Small intestine (tissue), 7 donors: Measurements from ENCODE around the gene COL23A1. TPM values are rescaled to one million over a fixed set of nuclear protein-coding genes. Genes with fewer than 3 reads are reported as not detected.

ENCODE experiments used
- DNase-seq, 2 donors: peaks; one replicate each; pipeline versions ENCODE4 v3.0.0 to v3.0.0-alpha.2; 2013
- FAIRE-seq: peaks from 2 replicates; lab custom pipeline; 2012; peaks lifted over from hg19 to GRCh38; lab: Jason Lieb, UNC
- H3K27ac ChIP-seq, 3 donors: one replicate each; pipeline ENCODE4 v1.5.1; 2013; ENCODE audit warnings: low read length in 2 of 3, mild to moderate bottlenecking in 2 of 3, control low read depth in 1 of 3, inconsistent platforms in 1 of 3, low read depth in 1 of 3, moderate library complexity in 1 of 3
- H3K27me3 ChIP-seq, 3 donors: one replicate each; pipeline ENCODE4 v1.6.1; 2013; ENCODE audit warnings: low read length in 3 of 3, inconsistent platforms in 1 of 3; ENCODE audit not compliant: control insufficient read depth in 3 of 3, insufficient read depth in 3 of 3
- H3K36me3 ChIP-seq, 3 donors: one replicate each; pipeline ENCODE4 v1.6.1; 2013; ENCODE audit warnings: low read length in 3 of 3, inconsistent platforms in 1 of 3, low read depth in 1 of 3, mild to moderate bottlenecking in 1 of 3, moderate library complexity in 1 of 3; ENCODE audit not compliant: control insufficient read depth in 3 of 3, insufficient read depth in 2 of 3
- H3K4me1 ChIP-seq, 3 donors: one replicate each; pipeline ENCODE4 v1.6.1; 2013; ENCODE audit warnings: low read length in 2 of 3, inconsistent platforms in 1 of 3, low read depth in 1 of 3, mild to moderate bottlenecking in 1 of 3, moderate library complexity in 1 of 3; ENCODE audit not compliant: control insufficient read depth in 3 of 3, insufficient read depth in 2 of 3
- H3K4me3 ChIP-seq, 3 donors: one replicate each; pipeline ENCODE4 v1.5.1; 2013; ENCODE audit warnings: low read length in 3 of 3, control low read depth in 1 of 3, inconsistent platforms in 1 of 3, low read depth in 1 of 3, mild to moderate bottlenecking in 1 of 3, moderate library complexity in 1 of 3
- H3K9me3 ChIP-seq, 2 donors: one replicate each; pipeline ENCODE4 v1.6.1; 2013; ENCODE audit warnings: low read depth in 1 of 2, low read length in 1 of 2; ENCODE audit not compliant: control insufficient read depth in 2 of 2, insufficient read depth in 1 of 2
- WGBS, 3 donors: extraction: QIAGEN DNeasy Blood & Tissue Kit; methylation state at CpG; one replicate each; pipeline ENCODE4 v1.1.7; 2013; 5-methylcytosine and 5-hydroxymethylcytosine counted together
- polyA plus RNA-seq, 4 donors: library from polyadenylated mRNA; stranded (reverse) in 3 of 4; unstranded in 1 of 4; fragments of 200-250 nt in 3 of 4; fragments of 120-200 nt in 1 of 4; gene quantifications; one replicate each; pipeline versions ENCODE4 v1.2.1 to v1.2.3, GENCODE V29; 2013
- donor health status: healthy with polysubstance abuse.
- donor health status: control.
- donor health status: control.
- donor health status: Bipolar disorder and iron deficiency.
- donor health status: healthy.

Gene COL23A1
- polyA plus RNA-seq, 4 donors, result 1.4 to 3.2 (median 1.6) TPM; not detected in 1

- Histone ChIP-seq H3K27ac (no peak overlapping the region), H3K4me1 (no peaks in the 10 kb centered on the region), H3K9me3 (no peaks in the 10 kb centered on the region), H3K36me3 (no peaks in the 10 kb centered on the region), H3K4me3 (no peak overlapping the region), H3K27me3 (peaks cover 0 to 15% (median 0%) of the 10 kb centered on the region in 3 donors)
- FAIRE-seq, result no peak
- no peak for DNase-seq
- WGBS, 3 donors, result 68 to 72% (median 71%) methylated on average over 8 of the region's 8 CpGs
These were observed 201.7 kb downstream of the COL23A1 start for GRCh38 chr5:178388386-178389025.

- Histone ChIP-seq H3K4me1 (no peaks in the 10 kb centered on the region), H3K27ac (no peak overlapping the region), H3K27me3 (peaks cover 0 to 16% (median 0%) of the 10 kb centered on the region in 3 donors), H3K36me3 (no peaks in the 10 kb centered on the region), H3K9me3 (no peaks in the 10 kb centered on the region), H3K4me3 (no peak overlapping the region)
- no peak for FAIRE-seq
- DNase-seq, result no peak
- 77 to 89% (median 86%) methylated on average over 7 of the region's 7 CpGs for WGBS, 3 donors
These were observed 202.4 kb downstream of the COL23A1 start for GRCh38 chr5:178387856-178388190.

DNA sequence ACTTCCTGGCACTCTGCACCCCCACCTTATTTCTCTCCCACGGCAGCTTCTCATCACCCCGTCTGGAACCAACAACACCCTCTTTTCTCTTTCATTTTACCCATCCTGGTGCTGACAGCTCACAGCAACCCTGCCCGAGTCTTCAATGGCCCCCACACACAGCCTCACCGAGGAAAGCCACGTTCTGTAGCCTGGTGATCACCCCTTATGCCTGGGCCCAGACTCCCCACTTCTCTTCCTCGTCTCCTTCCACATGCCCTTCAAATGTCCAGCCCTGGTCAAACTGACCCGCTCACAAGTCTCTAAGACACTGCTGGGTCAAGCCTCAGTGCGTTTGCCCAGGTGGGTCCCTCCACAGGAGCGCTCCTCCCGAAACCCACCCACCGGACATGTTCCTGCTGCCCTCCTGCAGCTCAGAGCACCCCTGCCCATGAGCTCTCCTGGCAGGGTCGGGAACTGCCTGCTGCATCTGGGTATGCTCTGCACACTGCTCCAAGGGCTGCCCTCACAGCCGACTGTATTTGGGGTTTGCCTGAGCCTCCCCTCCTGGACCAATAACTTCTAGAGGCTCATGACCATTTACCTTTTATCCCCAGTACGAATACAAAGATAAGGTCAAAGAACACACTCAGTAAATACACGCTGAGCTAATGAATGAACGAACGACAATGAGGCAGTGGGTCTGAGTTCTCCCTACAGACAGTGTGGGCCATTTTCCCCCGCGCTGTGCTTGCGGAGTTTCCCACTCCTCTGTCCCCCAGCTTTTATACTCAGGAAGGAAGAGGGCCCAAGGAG is 202.9 kb downstream of the COL23A1 start:
- Histone ChIP-seq H3K9me3 (no peaks in the 10 kb centered on the region), H3K27me3 (peaks cover 0 to 16% (median 0%) of the 10 kb centered on the region in 3 donors), H3K4me1 (no peaks in the 10 kb centered on the region), H3K4me3 (no peak overlapping the region), H3K27ac (peak overlapping the region in 1 of 3 donors; percentile 39), H3K36me3 (no peaks in the 10 kb centered on the region)
- WGBS, 3 donors, result 45 to 70% (median 59%) methylated on average over 20 of the region's 20 CpGs
- FAIRE-seq, result no peak
- no peak for DNase-seq

DNA sequence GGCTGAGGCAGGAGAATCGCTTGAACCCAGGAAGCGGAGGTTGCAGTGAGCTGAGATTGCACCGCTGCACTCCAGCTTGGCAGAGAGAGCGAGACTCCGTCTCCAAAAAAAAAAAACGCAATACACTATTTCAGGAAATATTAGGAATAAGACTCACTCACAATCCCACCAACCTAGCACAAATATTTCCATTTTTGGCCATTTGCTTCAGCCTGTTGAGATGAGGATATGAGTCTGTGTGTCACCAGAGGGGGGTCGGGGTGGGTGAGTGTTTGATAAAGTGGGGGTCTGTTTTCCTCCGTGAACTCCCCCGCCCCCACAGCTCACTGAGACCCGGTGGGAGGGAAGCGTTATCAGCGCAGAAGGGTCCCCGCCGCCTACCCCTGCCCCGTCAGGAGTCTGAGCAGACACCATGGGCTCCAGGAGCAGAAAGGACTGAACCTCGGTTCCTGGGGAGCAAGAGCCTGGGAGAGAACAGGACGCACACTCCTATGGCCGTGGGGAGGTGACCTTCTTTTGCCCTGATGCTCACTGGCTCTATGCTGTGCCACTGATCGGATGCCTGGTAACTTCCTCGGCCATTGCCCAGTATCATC is 203.8 kb downstream of the COL23A1 start:
- Histone ChIP-seq H3K4me3 (no peak overlapping the region), H3K27ac (peak overlapping the region in 1 of 3 donors; percentile 36), H3K9me3 (no peaks in the 10 kb centered on the region), H3K36me3 (no peaks in the 10 kb centered on the region), H3K4me1 (no peaks in the 10 kb centered on the region), H3K27me3 (peaks cover 0 to 16% (median 0%) of the 10 kb centered on the region in 3 donors)
- DNase-seq, result no peak
- FAIRE-seq, result no peak
- WGBS, 3 donors, result 73 to 77% (median 77%) methylated on average over 19 to 20 of the region's 20 CpGs

- WGBS, 3 donors, result 44 to 57% (median 46%) methylated on average over 13 of the region's 13 CpGs
- Histone ChIP-seq H3K4me1 (no peaks in the 10 kb centered on the region), H3K27ac (no peak overlapping the region), H3K27me3 (peaks cover 0 to 16% (median 0%) of the 10 kb centered on the region in 3 donors), H3K36me3 (no peaks in the 10 kb centered on the region), H3K9me3 (no peaks in the 10 kb centered on the region), H3K4me3 (no peak overlapping the region)
- DNase-seq (no peak), FAIRE-seq (no peak)
These were observed 204.7 kb downstream of the COL23A1 start for GRCh38 chr5:178385496-178385890.

- no peak for DNase-seq
- no peak for FAIRE-seq
- no peaks in the 10 kb centered on the region for H3K4me1 ChIP-seq
- H3K27me3 ChIP-seq, result peaks cover 0 to 16% (median 0%) of the 10 kb centered on the region in 3 donors
- 78 to 84% (median 79%) methylated on average over 14 to 15 of the region's 15 CpGs for WGBS, 3 donors
- H3K27ac ChIP-seq, result peak overlapping the region in 1 of 3 donors; percentile 7
- no peak overlapping the region for H3K4me3 ChIP-seq
- no peaks in the 10 kb centered on the region for H3K36me3 ChIP-seq
- H3K9me3 ChIP-seq, result no peaks in the 10 kb centered on the region
These were observed 205.2 kb downstream of the COL23A1 start for GRCh38 chr5:178384816-178385495.

- peaks cover 0 to 16% (median 0%) of the 10 kb centered on the region in 3 donors for H3K27me3 ChIP-seq
- H3K4me3 ChIP-seq, result no peak overlapping the region
- no peak overlapping the region for H3K27ac ChIP-seq
- WGBS, 3 donors, result 39 to 50% (median 47%) methylated on average over 42 of the region's 42 CpGs
- H3K9me3 ChIP-seq, result no peaks in the 10 kb centered on the region
- H3K36me3 ChIP-seq, result no peaks in the 10 kb centered on the region
- DNase-seq (no peak), FAIRE-seq (no peak)
- no peaks in the 10 kb centered on the region for H3K4me1 ChIP-seq
These were observed 206.0 kb downstream of the COL23A1 start for GRCh38 chr5:178383919-178384815.
